Tracheal epithelial cell (primary cell): Measurements from ENCODE around the gene CEP162. TPM values are rescaled to one million over a fixed set of nuclear protein-coding genes. Genes with fewer than 3 reads are reported as not detected.

ENCODE experiments used
- total RNA-seq: library from RNA; depleted of rRNA; stranded (reverse); fragments of >200 nt; gene quantifications from 2 replicates; pipeline ENCODE4 v1.2.1, GENCODE V29; 2014

The CEP162 gene
- 3.2 and 6.3 TPM in 2 replicates for total RNA-seq

GRCh38 chr6:84227434-84228197 is at the start of gene CEP162:
Gene CEP162, minus strand, starts transcription at chr6:84227643. Its CDS starts 1,250 bp downstream, at chr6:84226393.

Other genes with a start within 250 kb of the CEP162 start
- 0.21 and 0.96 TPM in 2 replicates for gene MRAP2, start 193.9 kb downstream of the CEP162 start, total RNA-seq